RWPE1 (cell line): Measurements from ENCODE around the gene FAT2.

Experiments used
- CTCF ChIA-PET: fragments of 350-600 bp; sonication (Branson Sonifier 250); formaldehyde crosslinking; extraction: SDS; loops from one replicate; lab custom pipeline; 2021; lab: Yijun Ruan, JAX
- POLR2A ChIA-PET: fragments of 400-600 bp; formaldehyde crosslinking; extraction: SDS; loops from one replicate; lab custom pipeline; 2020; ENCODE audit warnings: antibody characterized with exemption; ENCODE audit not compliant: low non-redundant PET; lab: Yijun Ruan, JAX
- DNase-seq: peaks from one replicate; pipeline ENCODE4 v3.0.0; 2012; ENCODE audit warnings: low spot score
- H3K27ac ChIP-seq: fragments of 450-650 bp; 2 replicates; pipeline ENCODE4 v1.5.1; 2017
- CTCF ChIP-seq: fragments of 450-650 bp; conservative IDR thresholded peaks from 2 replicates; pipeline ENCODE4 v1.5.1; 2017; ENCODE audit warnings: low read depth, mild to moderate bottlenecking

Gene FAT2

GRCh38 chr5:151550146-151550545, 41.0 kb downstream of the FAT2 start:
- H3K27ac ChIP-seq = peak overlapping the region; percentile 59
- no peak for DNase-seq
- no peak for TF ChIP-seq CTCF
- CTCF ChIA-PET = interaction anchor here (0.7 kb wide), 1 partner anchor 190 kb away, joined by 5 read pairs; no protein-coding TSS in a partner anchor
- POLR2A ChIA-PET = no interaction called here

- CTCF ChIA-PET = interaction anchor here (0.6 kb wide), 1 partner anchor 228 kb away, joined by 6 read pairs; no protein-coding TSS in a partner anchor
- no peak for DNase-seq
Measured at GRCh38 chr5:151549713-151550112, 41.4 kb downstream of the FAT2 start.

GRCh38 chr5:151547364-151547763, 43.8 kb downstream of the FAT2 start:
- POLR2A ChIA-PET = no interaction called here
- no peak for DNase-seq
- TF ChIP-seq CTCF = no peak
- CTCF ChIA-PET = interaction anchor here (1.2 kb wide), 1 partner anchor 112 kb away, joined by 6 read pairs; no protein-coding TSS in a partner anchor
- no peak overlapping the region for H3K27ac ChIP-seq

More at GRCh38 chr5:151549713-151550112, 41.4 kb downstream of the FAT2 start:
- TF ChIP-seq CTCF = no peak
- POLR2A ChIA-PET = no interaction called here
- H3K27ac ChIP-seq = peak overlapping the region; percentile 59

GRCh38 chr5:151541571-151541970, 49.6 kb downstream of the FAT2 start:
- DNase-seq = no peak
- TF ChIP-seq CTCF = no peak
- CTCF ChIA-PET = no interaction called here
- no peak overlapping the region for H3K27ac ChIP-seq
- POLR2A ChIA-PET = no interaction called here
